Endodermal cell (in vitro differentiated cells): ENCODE results near the gene TRAP1. TPM values are rescaled to one million over a fixed set of nuclear protein-coding genes. Genes with fewer than 3 reads are reported as not detected.
A peak's percentile ranks its signal among the peaks of the same experiment; 100 is the strongest.

Source experiments
- DNase-seq: peaks from one replicate; pipeline ENCODE4 v3.0.0-alpha.2; 2017
- H3K27ac ChIP-seq: 2 replicates; pipeline ENCODE4 v1.5.1; 2013; ENCODE audit warnings: mild to moderate bottlenecking, low read depth, low read length, moderate library complexity
- H3K27me3 ChIP-seq: 2 replicates; pipeline ENCODE4 v1.6.1; 2013; ENCODE audit warnings: mild to moderate bottlenecking, low read length, moderate library complexity; ENCODE audit not compliant: insufficient read depth, control insufficient read depth, poor library complexity, severe bottlenecking
- H3K36me3 ChIP-seq: 2 replicates; pipeline ENCODE4 v1.7.0; 2013; ENCODE audit warnings: mild to moderate bottlenecking, low read length, moderate library complexity; ENCODE audit not compliant: control insufficient read depth, insufficient read depth
- H3K4me1 ChIP-seq: one replicate; pipeline ENCODE4 v1.7.0; 2013; ENCODE audit warnings: low read length; ENCODE audit not compliant: control insufficient read depth, insufficient read depth
- H3K4me3 ChIP-seq: 2 replicates; pipeline ENCODE4 v1.5.1; 2013; ENCODE audit warnings: mild to moderate bottlenecking, low read length, moderate library complexity
- H3K9ac ChIP-seq: 2 replicates; pipeline ENCODE4 v1.6.1; 2013; ENCODE audit warnings: mild to moderate bottlenecking, low read length, moderate library complexity; ENCODE audit not compliant: poor library complexity, severe bottlenecking; ENCODE audit errors: extremely low read depth
- H3K9me3 ChIP-seq: 2 replicates; pipeline ENCODE4 v1.6.1; 2013; ENCODE audit warnings: mild to moderate bottlenecking, low read length, moderate library complexity; ENCODE audit not compliant: control insufficient read depth
- H3K27ac Mint-ChIP-seq: 2 replicates; pipeline ENCODE4 v1.8.0; 2020; ENCODE audit warnings: mixed read lengths
- H3K27me3 Mint-ChIP-seq: 2 replicates; pipeline ENCODE4 v1.8.0; 2021; ENCODE audit warnings: mild to moderate bottlenecking, mixed read lengths; ENCODE audit not compliant: insufficient read depth
- H3K36me3 Mint-ChIP-seq: 2 replicates; pipeline ENCODE4 v1.8.0; 2020; ENCODE audit warnings: low read depth, mixed read lengths
- H3K4me1 Mint-ChIP-seq: 2 replicates; pipeline ENCODE4 v1.8.0; 2020; ENCODE audit warnings: mixed read lengths
- H3K4me3 Mint-ChIP-seq: 2 replicates; pipeline ENCODE4 v1.8.0; 2020; ENCODE audit warnings: mild to moderate bottlenecking, moderate library complexity, mixed read lengths
- H3K9me3 Mint-ChIP-seq: 2 replicates; pipeline ENCODE4 v1.8.0; 2020; ENCODE audit warnings: mild to moderate bottlenecking, mixed read lengths
- WGBS, 2 experiments: methylation state at CpG; one replicate each; pipeline versions ENCODE4 v1.1.5 to v1.1.7; 2013; ENCODE audit warnings: missing lambda C conversion rate in 2 of 2, mixed read lengths in 1 of 2; ENCODE audit not compliant: insufficient coverage in 1 of 2, insufficient read length in 1 of 2; 5-methylcytosine and 5-hydroxymethylcytosine counted together
- total RNA-seq, 2 donors: library from RNA; stranded (reverse); fragmentation: NEBNext Ultra II Directional in 1 of 2; extraction: Animal tissue kit (Norgen Biotek cat#: 25700) in 1 of 2; gene quantifications; 2 replicates in 1 of 2; 3 replicates in 1 of 2; pipeline ENCODE4 v1.2.1, GENCODE V29; 2021
- TF ChIP-seq, protein P1 (sequence below): fragments of 200-600 bp; sonication (generic); conservative IDR thresholded peaks from 2 replicates; pipeline ENCODE4 v1.5.0; 2021; ENCODE audit warnings: antibody characterized with exemption, mild to moderate bottlenecking

Gene TRAP1
- total RNA-seq, 2 donors from 2014 or later: 144 to 156 TPM

DNA sequence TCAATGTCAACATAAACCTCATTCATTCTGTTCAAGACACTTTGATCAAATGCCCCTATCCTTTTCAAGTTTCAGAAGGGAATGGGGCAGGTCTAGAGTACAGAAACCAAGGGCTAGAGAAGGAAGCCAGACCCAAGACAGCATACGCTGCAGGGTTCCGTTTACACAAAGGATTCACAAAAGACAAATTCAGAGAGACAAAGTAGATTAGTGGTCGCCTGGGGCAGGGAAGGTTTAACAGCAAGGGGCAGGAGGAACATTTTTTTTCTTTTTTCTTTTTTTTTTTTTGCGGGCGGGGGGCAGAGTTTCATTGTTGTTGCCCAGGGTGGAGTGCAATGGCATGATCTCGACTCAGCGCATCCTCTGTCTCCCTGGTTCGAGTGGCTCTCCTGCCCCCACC is 19.9 kb upstream of the TRAP1 start:
- no peak for DNase-seq
- peak overlapping the region; percentile 15 for H3K27ac Mint-ChIP-seq
- Histone ChIP-seq H3K27me3 (no peaks in the 10 kb centered on the region), H3K4me3 (no peak overlapping the region), H3K36me3 (peaks cover 80% of the 10 kb centered on the region), H3K9ac (no peak overlapping the region), H3K9me3 (no peaks in the 10 kb centered on the region), H3K27ac (no peak overlapping the region), H3K4me1 (peaks cover 5% of the 10 kb centered on the region)
- H3K4me1 Mint-ChIP-seq: peaks cover 28% of the 10 kb centered on the region
- WGBS, 2 experiments: 59 to 75% methylated on average over 6 to 8 of the region's 8 CpGs
- H3K9me3 Mint-ChIP-seq: peaks cover 5% of the 10 kb centered on the region
- peak overlapping the region; percentile 34 for H3K4me3 Mint-ChIP-seq
- TF ChIP-seq, protein P1, sequence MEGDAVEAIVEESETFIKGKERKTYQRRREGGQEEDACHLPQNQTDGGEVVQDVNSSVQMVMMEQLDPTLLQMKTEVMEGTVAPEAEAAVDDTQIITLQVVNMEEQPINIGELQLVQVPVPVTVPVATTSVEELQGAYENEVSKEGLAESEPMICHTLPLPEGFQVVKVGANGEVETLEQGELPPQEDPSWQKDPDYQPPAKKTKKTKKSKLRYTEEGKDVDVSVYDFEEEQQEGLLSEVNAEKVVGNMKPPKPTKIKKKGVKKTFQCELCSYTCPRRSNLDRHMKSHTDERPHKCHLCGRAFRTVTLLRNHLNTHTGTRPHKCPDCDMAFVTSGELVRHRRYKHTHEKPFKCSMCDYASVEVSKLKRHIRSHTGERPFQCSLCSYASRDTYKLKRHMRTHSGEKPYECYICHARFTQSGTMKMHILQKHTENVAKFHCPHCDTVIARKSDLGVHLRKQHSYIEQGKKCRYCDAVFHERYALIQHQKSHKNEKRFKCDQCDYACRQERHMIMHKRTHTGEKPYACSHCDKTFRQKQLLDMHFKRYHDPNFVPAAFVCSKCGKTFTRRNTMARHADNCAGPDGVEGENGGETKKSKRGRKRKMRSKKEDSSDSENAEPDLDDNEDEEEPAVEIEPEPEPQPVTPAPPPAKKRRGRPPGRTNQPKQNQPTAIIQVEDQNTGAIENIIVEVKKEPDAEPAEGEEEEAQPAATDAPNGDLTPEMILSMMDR: no peak
- H3K36me3 Mint-ChIP-seq: peaks cover 76% of the 10 kb centered on the region
- no peaks in the 10 kb centered on the region for H3K27me3 Mint-ChIP-seq

DNA sequence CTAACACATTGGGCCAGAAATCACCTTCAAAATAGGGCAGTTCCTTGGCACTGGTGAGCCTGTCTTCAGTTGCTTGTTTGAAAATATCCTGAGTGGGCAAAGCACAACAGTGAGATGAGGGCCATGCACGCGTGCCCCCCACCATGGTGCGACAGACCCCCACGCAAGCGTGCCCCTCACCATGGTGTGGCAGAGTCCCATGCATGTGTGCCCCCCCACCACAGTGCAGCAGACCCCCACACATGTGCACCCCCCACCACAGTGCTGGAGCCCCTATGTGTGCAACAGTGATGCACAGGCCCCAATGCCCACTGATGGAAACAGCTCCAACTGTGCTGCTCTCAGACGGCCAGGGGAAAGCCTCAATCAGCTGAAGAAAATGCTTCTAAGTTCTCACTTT is 18.8 kb upstream of the TRAP1 start:
- no peaks in the 10 kb centered on the region for H3K27me3 Mint-ChIP-seq
- H3K4me1 Mint-ChIP-seq: peaks cover 28% of the 10 kb centered on the region
- no peak overlapping the region for H3K4me3 Mint-ChIP-seq
- no peak for DNase-seq
- 90 to 97% methylated on average over 2 to 4 of the region's 6 CpGs for WGBS, 2 experiments
- no peak overlapping the region for H3K4me3 ChIP-seq
- H3K9me3 Mint-ChIP-seq: peaks cover 5% of the 10 kb centered on the region
- peaks cover 5% of the 10 kb centered on the region for H3K4me1 ChIP-seq
- TF ChIP-seq, protein P1: no peak
- no peak overlapping the region for H3K27ac ChIP-seq
- H3K9ac ChIP-seq: no peak overlapping the region
- H3K27me3 ChIP-seq: no peaks in the 10 kb centered on the region
- H3K27ac Mint-ChIP-seq: peak overlapping the region; percentile 68
- H3K36me3 Mint-ChIP-seq: peaks cover 82% of the 10 kb centered on the region
- no peaks in the 10 kb centered on the region for H3K9me3 ChIP-seq
- peaks cover 83% of the 10 kb centered on the region for H3K36me3 ChIP-seq

DNA sequence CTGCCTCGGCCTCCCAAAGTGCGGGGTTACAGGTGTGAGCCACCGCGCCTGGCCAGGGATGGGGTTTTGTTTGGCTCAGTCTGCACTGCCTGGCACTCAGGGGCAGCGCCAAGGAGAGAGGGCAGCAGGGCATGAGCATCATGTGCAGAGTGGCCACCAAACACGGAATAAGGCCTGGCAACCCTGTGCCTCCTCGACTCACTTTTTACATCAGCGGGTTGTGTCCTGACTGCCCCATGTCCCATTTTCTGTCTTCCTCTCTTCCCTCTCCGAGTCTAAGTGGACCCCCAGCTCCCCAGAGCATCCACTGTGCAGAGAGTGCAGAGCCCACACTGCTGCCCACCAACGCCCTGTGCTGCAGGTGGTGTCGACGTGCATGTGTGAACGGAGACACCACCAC is 18.2 kb upstream of the TRAP1 start:
- DNase-seq: no peak
- H3K9me3 ChIP-seq: no peaks in the 10 kb centered on the region
- Mint-ChIP-seq H3K36me3 (peaks cover 83% of the 10 kb centered on the region), H3K27ac (peak overlapping the region; percentile 68), H3K4me1 (peaks cover 28% of the 10 kb centered on the region), H3K4me3 (no peak overlapping the region), H3K9me3 (peaks cover 5% of the 10 kb centered on the region), H3K27me3 (no peaks in the 10 kb centered on the region)
- H3K4me3 ChIP-seq: no peak overlapping the region
- H3K36me3 ChIP-seq: peaks cover 80% of the 10 kb centered on the region
- H3K4me1 ChIP-seq: peaks cover 5% of the 10 kb centered on the region
- TF ChIP-seq, protein P1: no peak
- H3K27me3 ChIP-seq: no peaks in the 10 kb centered on the region
- WGBS, 2 experiments: 91 to 94% methylated on average over 9 to 13 of the region's 13 CpGs
- no peak overlapping the region for H3K9ac ChIP-seq
- no peak overlapping the region for H3K27ac ChIP-seq
